NCI-H2196 treated with DMSO at 0.1 percent for 48 hours (cell line): ENCODE measurements around the gene SRP68.

Experiments used
- DNase-seq: peaks from one replicate; lab custom pipeline; 2025; ENCODE audit not compliant: unreplicated experiment; lab: John Stamatoyannopoulos, UW

The SRP68 gene

GRCh38 chr17:76072148-76072858, at the start of gene SRP68:
Gene SRP68, minus strand, starts transcription at chr17:76072517. Its CDS starts 26 bp downstream, at chr17:76072491.
- peak; percentile 94 for DNase-seq

DNA sequence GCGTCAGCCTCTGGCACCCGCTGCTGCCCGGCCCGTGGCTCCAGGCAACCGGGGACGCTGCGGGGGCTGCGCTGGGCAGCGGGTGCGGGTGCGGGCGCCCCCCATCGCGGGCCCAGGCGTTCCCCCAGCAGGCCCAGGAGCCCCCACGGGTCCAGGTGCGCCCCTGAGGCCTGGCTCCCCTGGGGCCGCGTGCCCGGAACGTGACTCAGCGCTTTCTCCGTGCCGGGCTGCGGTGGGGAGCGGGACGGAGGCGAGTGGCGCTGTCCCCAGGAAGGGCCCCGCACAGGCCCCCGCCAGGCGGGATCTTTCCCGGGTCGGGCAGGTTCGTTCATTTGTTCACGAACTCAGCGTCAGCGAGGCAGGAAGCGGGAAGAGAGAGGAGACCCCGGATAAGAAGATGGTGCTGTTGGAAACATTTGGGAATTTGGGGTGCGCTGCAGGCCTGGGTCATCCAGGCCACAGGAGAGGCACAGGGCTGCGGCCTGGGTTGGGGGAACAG, 49.7 kb upstream of the SRP68 start:
- no peak for DNase-seq

GRCh38 chr17:76120658-76121008, 48.3 kb upstream of the SRP68 start:
- no peak for DNase-seq

DNA sequence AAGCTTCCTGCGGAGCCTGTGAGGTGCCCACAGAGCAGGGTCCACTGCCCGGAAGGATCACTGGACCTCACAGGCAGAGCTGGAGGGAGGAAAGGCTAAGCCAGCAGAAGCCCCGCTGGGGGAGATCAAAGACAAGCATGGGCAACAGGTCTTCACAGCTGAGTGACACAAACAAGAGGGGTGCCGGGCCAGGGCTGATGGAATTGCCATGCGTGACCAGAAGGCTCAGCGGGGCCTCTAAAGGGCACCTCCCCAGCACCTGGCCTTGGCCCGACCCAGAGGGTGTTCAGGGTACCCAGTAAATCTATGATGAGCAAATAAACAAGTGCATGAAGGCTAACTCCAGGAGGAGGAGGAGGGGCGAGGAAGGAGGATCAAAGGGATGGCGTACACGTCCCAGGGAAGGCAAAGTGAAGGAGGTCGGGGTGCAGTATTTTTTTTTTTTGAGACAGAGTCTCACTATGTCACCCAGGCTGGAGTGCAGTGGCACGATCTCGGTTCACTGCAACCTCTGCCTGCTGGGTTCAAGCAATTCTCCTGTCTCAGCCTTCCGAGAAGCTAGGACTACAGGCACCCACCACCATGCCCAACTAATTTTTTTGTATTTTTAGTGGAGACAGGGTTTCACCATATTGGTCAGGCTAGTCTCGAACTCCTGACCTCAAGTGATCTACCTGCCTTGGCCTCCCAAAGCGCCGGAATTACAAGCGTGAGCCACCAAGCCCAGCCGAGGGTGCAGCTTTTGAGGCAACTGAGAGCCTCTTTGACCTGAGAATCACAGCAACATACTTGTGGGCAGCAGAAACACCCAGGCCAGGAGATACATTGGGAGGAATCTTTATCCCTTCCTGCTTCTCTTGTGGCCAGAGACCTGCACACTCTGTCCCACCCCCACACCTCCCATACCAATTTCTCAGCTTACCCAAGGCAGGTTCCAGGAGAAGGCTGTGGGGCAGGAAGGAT, 47.4 kb upstream of the SRP68 start:
- DNase-seq = no peak

- no peak for DNase-seq
These were observed 42.9 kb upstream of the SRP68 start for GRCh38 chr17:76115138-76115754.

DNA sequence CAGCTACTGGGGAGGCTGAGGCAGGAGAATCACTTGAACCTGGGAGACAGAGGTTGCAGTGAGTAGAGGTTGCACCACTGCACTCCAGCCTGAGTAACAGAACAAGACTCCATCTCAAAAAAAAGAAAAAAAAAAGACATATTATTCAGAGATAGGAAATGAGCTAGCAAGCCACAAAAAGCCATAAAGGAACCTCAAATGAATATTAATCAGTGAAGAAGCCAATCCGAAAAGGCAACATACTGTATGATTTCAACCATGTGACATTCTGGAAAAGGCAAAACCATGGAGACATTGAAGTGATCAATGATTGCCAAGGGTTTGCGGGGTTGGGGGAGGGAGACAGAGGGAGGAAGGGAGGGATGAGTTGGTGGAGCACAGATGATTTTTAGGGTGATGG, 39.6 kb upstream of the SRP68 start:
- DNase-seq = no peak

DNA sequence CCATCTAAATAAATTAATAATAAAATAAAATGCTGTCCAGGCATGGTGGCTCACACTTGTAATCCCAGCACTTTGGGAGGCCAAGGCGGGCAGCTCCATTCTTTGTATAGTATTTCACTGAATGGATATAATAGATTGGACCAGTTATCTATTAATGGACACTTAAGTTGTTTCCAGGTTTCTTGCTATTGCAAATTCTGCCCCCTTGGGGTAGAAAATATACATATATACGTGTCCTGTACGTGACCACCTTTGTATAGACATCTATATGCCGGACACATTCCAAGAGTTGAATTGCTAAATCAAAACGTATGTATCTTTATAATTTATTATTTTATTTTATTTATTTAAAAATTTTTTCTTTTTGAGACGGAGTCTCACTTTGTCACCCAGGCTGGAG, 35.2 kb upstream of the SRP68 start:
- no peak for DNase-seq

DNA sequence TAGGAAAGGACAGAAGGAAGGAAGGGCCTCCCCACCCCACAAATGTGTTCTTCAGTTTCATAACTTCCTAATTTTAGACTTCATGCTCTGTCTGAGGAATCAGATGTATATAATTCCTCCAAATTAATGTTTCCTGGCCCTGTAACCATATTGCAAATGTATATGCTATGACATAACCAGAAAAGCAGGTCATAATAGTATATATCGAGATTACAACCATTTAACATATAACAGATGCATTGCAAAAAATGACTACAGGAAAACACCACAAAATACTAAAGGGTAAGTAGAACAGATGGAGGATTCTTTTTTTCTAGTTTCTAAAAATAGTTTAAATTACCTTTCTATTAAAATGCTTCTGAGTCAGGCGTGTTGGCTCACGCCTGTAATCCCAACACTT, 34.4 kb upstream of the SRP68 start:
- no peak for DNase-seq

DNA sequence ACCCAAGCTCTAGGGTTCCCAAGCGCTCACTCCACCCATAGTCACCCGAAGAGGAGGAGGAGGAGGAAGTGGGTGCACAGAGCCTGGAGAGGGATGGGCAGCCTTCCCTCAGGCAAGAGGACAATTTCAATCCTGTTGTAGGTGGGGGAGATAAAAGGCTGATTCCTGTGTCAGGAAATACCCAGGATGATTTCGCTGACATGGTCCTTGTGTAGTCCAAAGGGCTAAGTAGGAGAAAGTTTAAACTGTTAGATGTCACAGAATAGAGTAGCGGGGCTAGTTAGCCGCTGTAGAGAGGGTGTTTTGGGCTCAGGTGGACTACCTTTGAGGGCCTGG, 32.5 kb upstream of the SRP68 start:
- no peak for DNase-seq

DNA sequence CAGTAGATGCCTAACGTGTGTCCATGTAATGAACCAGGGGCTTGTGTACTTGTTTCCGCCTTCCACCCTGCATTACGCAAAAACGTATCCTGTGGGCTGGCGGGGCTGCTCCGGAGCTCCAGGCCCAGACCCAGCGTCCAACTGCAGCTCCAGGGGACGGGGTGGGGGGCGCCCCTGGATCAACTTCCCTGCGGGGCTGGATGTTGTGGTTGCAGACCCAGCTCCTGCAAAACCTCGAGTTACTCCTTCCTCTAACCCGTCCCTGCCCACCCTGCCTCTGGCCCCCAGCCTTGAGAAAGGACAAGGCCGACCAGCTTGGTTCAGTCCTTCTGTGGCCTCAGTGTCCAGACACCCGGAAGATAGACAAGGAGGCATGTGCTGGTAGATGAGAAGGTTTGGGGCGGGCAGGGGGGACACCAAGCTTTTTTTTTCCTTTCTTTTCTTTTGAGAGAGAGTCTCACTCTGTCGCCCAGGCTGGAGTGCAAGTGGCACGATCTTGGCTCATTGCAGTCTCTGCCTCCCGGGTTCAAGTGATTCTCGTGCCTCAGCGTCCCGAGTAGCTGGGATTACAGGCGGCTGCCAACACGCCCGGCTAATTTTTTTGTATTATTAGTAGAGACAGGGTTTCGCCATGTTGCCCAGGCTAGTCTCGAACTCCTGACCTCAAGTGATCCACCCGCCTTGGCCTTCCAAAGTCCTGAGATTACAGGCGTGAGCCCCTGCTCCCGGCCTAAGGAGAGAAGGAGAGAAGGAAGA, 32.0 kb upstream of the SRP68 start:
- DNase-seq = no peak

- DNase-seq = peak; percentile 92
These were observed 31.2 kb upstream of the SRP68 start, which contains the start of gene EXOC7 for GRCh38 chr17:76103274-76104139. Gene EXOC7, minus strand, starts transcription at chr17:76103787. Its CDS starts 95 bp downstream, at chr17:76103692.

DNA sequence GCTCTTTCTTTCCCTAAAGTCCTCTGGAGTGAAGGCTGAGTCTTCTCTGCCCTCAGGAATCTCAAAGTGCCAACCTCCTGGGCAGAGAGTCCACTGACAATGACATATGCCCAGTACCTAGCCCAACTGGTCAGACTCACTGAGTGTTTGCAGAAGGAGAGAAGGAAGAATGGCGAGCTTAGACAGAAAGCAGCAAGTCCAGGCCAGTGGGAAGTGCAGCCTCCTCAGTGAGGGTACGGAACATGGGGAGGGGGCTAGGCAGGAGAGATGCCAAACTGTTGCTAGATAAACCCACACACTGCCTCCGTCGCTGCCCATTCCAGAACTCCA, 30.6 kb upstream of the SRP68 start:
- DNase-seq = no peak

- DNase-seq = no peak
These were observed 25.5 kb upstream of the SRP68 start for GRCh38 chr17:76097716-76098295.

DNA sequence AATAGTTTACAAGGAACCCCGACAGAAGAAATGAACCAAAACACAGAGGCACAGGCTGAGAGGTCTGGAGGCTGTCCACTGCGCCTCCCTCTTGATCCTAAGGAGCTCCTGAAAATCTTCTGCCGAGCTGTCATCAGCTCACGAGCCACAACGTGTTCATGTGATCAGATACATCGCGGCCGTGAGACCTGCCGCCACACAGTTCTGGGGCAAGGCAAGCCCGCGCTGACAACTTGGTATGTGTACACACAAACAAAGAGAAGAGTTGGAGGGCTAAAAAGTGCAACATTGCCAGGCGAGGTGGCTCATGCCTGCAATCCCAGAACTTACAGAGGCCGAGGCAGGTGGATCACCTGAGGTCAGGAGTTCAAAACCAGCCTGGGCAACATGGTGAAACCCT, 23.6 kb upstream of the SRP68 start:
- DNase-seq = no peak

- no peak for DNase-seq
These were observed 21.7 kb upstream of the SRP68 start for GRCh38 chr17:76094046-76094445.

GRCh38 chr17:76092526-76093413, 20.5 kb upstream of the SRP68 start:
- no peak for DNase-seq

DNA sequence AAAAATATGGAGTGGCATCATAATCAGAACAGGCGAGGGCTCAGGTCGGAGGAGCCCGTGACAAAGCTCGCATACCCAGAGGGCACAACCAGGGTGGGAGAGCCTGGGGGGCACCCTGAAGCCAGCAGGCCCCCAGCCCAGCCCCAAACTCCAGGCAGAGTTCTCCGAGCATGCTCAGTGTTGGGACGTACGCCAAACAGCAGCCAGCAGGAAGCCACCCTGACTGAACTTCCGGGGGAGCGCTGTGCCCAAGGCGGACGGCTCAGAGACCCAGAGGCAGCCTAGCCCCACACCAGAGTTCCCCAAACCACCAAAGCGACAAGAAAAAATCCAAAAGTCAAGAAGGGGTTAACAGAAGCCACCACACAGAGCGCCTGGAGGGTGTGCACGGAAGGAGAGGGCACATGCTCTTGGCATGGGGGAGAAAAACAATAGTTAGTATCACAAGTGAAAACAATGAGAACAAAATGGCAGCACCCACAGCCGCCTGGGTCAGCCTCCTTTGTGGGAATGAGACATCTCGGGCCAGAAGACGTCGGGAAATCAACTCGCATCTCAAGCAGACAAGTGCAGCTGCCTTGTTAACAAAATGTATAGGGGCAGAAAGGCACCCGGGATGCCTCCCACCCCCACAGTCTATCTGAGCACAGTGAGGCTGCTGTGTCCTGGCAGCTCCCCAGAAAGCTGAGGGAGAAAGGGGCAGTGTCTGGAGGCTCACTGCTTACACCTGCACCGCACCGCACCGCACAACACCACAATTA, 19.4 kb upstream of the SRP68 start:
- DNase-seq = no peak

GRCh38 chr17:76090517-76091129, 18.3 kb upstream of the SRP68 start:
- no peak for DNase-seq
